PC-3 (cell line): ENCODE results near the gene PPP1R12B. TPM values are rescaled to one million over a fixed set of nuclear protein-coding genes. Genes with fewer than 3 reads are reported as not detected.
"Not testable (repeated sequence)": the region's sequence is repeated elsewhere in the genome, so short reads cannot be mapped to it uniquely, and the experiment has no call there.

Source experiments
- ATAC-seq: fragments of 200-7000 bp; cut with Tn5 transposase; 2 replicates; pipeline ENCODE4 v1.9.1; 2020; ENCODE audit warnings: mild to moderate bottlenecking, moderate library complexity
- BruUV-seq: library from RNA; stranded (reverse); fragments of 400-500 nt; replicated peaks from 2 replicates; lab custom pipeline; 2021; lab: Mats Ljungman, UMichigan
- CTCF ChIA-PET: fragments of 300-600 bp; sonication (Branson Sonifier 250); formaldehyde crosslinking; loops from one replicate; lab custom pipeline; 2022; ENCODE audit warnings: antibody characterized with exemption; lab: Charles Lee
- POLR2A ChIA-PET: fragments of 300-600 bp; sonication (Branson Sonifier 250); formaldehyde crosslinking; loops from one replicate; lab custom pipeline; 2022; ENCODE audit warnings: antibody characterized with exemption; ENCODE audit not compliant: unreplicated experiment; lab: Charles Lee
- DNase-seq: peaks from one replicate; pipeline ENCODE4 v3.0.0-alpha.2; 2015
- H2AFZ ChIP-seq: fragments of 300-600 bp; sonication (generic); 2 replicates; pipeline ENCODE4 v1.6.0; 2016; ENCODE audit warnings: antibody characterized with exemption, low read length
- H3F3A ChIP-seq: fragments of 300-600 bp; sonication (generic); one replicate; pipeline ENCODE4 v1.6.0; 2017; ENCODE audit warnings: antibody characterized with exemption, low read length, control low read depth, mild to moderate bottlenecking; ENCODE audit not compliant: unreplicated experiment
- H3K27ac ChIP-seq: fragments of 300-600 bp; sonication (generic); 2 replicates; pipeline ENCODE4 v1.5.1; 2016; ENCODE audit warnings: mild to moderate bottlenecking, low read length
- H3K27me3 ChIP-seq: fragments of 300-600 bp; sonication (generic); 2 replicates; pipeline ENCODE4 v1.6.1; 2016; ENCODE audit warnings: low read length, mixed read lengths
- H3K36me3 ChIP-seq: fragments of 300-600 bp; sonication (generic); 2 replicates; pipeline ENCODE4 v1.6.1; 2016; ENCODE audit warnings: low read depth, mixed run types, low read length, mixed read lengths
- H3K4me1 ChIP-seq: fragments of 300-600 bp; sonication (generic); 2 replicates; pipeline ENCODE4 v1.5.1; 2016; ENCODE audit warnings: low read length; ENCODE audit not compliant: insufficient read depth
- H3K4me2 ChIP-seq: fragments of 300-600 bp; sonication (generic); 2 replicates; pipeline ENCODE4 v1.6.0; 2016; ENCODE audit warnings: low read length
- H3K4me3 ChIP-seq: fragments of 300-600 bp; sonication (generic); 2 replicates; pipeline ENCODE4 v1.5.1; 2016; ENCODE audit warnings: mild to moderate bottlenecking, low read length, mixed read lengths
- H3K79me2 ChIP-seq: fragments of 300-600 bp; sonication (generic); 2 replicates; pipeline ENCODE4 v1.6.1; 2017; ENCODE audit warnings: low read length, mixed read lengths
- H3K9ac ChIP-seq: fragments of 300-600 bp; sonication (generic); 2 replicates; pipeline ENCODE4 v1.6.0; 2016; ENCODE audit warnings: mild to moderate bottlenecking, low read length
- H3K9me2 ChIP-seq: fragments of 300-600 bp; sonication (generic); replicated peaks from 2 replicates; pipeline ENCODE4 v1.6.1; 2016; ENCODE audit warnings: mixed run types, low read length, mixed read lengths
- H3K9me3 ChIP-seq: fragments of 300-600 bp; sonication (generic); 2 replicates; pipeline ENCODE4 v1.6.1; 2016; ENCODE audit warnings: low read length, mixed read lengths
- H4K20me1 ChIP-seq: fragments of 300-600 bp; sonication (generic); 2 replicates; pipeline ENCODE4 v1.6.1; 2016; ENCODE audit warnings: low read length, mixed read lengths
- EZH2 ChIP-seq: fragments of 300-600 bp; sonication (generic); IDR thresholded peaks from one replicate; pipeline ENCODE4 v1.6.1; 2017; ENCODE audit warnings: antibody characterized with exemption, mild to moderate bottlenecking, low read length; ENCODE audit not compliant: unreplicated experiment
- EZH2phosphoT487 ChIP-seq: fragments of 300-600 bp; sonication (generic); IDR thresholded peaks from 2 replicates; pipeline ENCODE4 v1.6.1; 2018; ENCODE audit warnings: mild to moderate bottlenecking, antibody characterized with exemption, low read length, borderline replicate concordance
- intact Hi-C: fragments of 100-400 bp; cut with micrococcal nuclease; formaldehyde crosslinking; loops from 2 replicates; pipeline ENCODE4 v1.9.0; 2023
- total RNA-seq: library from RNA; depleted of rRNA; stranded (reverse); fragments of >200 nt; gene quantifications from 2 replicates; pipeline ENCODE4 v1.2.3, GENCODE V29; 2014
- TF ChIP-seq, protein P1 (sequence below): fragments of 300-600 bp; sonication (generic); conservative IDR thresholded peaks from 2 replicates; pipeline ENCODE4 v1.5.1; 2017; ENCODE audit warnings: antibody characterized with exemption, low read depth, mild to moderate bottlenecking, low read length

PPP1R12B gene
- total RNA-seq, 1 experiment from 2014 or later = 2.0 TPM

DNA sequence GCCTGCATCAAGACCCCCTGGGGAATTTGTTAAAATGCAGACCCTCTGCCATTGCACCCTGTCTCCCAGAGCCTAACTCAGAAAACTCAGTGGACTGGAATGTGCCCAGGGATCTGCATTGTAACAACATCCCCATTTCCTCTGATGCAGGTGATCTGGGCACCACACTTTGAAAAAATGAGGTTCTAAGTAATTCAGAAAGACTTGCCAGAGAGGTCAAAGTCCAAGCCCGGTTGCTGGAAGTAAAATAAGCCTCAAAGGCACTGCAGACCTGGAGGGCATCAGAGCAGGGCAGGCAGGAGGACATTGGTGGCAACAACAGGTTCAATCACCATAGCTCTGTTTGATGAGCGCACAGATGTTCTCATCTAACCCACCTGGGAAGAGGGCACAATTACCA is 271.0 kb downstream of the PPP1R12B start:
- no peak for DNase-seq
- no peaks in the 10 kb centered on the region for H3K36me3 ChIP-seq
- no peaks in the 10 kb centered on the region for H3F3A ChIP-seq
- H3K4me2 ChIP-seq = no peak overlapping the region
- H3K4me3 ChIP-seq = no peak overlapping the region
- no peaks in the 10 kb centered on the region for H3K27me3 ChIP-seq
- no TSS peak for BruUV-seq
- intact Hi-C loops = no loop called here
- no peak overlapping the region for H3K27ac ChIP-seq
- no peaks in the 10 kb centered on the region for H4K20me1 ChIP-seq
- no peak for TF ChIP-seq EZH2
- TF ChIP-seq, protein P1, sequence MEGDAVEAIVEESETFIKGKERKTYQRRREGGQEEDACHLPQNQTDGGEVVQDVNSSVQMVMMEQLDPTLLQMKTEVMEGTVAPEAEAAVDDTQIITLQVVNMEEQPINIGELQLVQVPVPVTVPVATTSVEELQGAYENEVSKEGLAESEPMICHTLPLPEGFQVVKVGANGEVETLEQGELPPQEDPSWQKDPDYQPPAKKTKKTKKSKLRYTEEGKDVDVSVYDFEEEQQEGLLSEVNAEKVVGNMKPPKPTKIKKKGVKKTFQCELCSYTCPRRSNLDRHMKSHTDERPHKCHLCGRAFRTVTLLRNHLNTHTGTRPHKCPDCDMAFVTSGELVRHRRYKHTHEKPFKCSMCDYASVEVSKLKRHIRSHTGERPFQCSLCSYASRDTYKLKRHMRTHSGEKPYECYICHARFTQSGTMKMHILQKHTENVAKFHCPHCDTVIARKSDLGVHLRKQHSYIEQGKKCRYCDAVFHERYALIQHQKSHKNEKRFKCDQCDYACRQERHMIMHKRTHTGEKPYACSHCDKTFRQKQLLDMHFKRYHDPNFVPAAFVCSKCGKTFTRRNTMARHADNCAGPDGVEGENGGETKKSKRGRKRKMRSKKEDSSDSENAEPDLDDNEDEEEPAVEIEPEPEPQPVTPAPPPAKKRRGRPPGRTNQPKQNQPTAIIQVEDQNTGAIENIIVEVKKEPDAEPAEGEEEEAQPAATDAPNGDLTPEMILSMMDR = no peak
- TF ChIP-seq EZH2phosphoT487 = no peak
- no peaks in the 10 kb centered on the region for H3K9me3 ChIP-seq
- H3K4me1 ChIP-seq = no peaks in the 10 kb centered on the region
- no peak overlapping the region for H2AFZ ChIP-seq
- POLR2A ChIA-PET = no interaction called here
- no peak overlapping the region for H3K9ac ChIP-seq
- H3K9me2 ChIP-seq = no peaks in the 10 kb centered on the region
- H3K79me2 ChIP-seq = no peaks in the 10 kb centered on the region
- CTCF ChIA-PET = no interaction called here
- no peak for ATAC-seq

DNA sequence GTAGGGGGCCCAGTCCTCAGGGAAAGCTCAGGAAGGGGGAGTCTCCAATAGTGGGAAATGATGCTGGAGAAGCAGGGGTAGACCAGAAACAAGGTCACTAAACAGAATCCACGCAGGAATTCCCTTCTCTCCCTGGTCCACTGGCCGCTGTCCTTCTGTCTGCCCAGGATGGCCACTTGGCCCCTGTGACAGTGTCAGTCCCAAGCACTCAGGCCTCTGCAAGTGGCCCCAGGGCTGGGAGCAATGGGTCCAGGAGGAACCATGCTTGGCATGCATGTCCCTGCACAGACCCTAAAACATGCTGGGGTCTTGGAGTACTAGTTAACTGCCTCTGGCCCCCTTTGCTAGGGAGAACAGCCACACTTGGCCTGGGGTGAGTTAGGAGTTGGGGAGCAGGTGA is 271.5 kb downstream of the PPP1R12B start:
- H4K20me1 ChIP-seq, H3K9ac ChIP-seq, POLR2A ChIA-PET, DNase-seq, H3K27ac ChIP-seq, H3K27me3 ChIP-seq, H3K36me3 ChIP-seq, H3K79me2 ChIP-seq, H3K4me1 ChIP-seq, ATAC-seq, intact Hi-C loops, H3K9me2 ChIP-seq, BruUV-seq, H3F3A ChIP-seq, H3K9me3 ChIP-seq, H3K4me2 ChIP-seq, CTCF ChIA-PET, H3K4me3 ChIP-seq, H2AFZ ChIP-seq: not testable (repeated sequence)

DNA sequence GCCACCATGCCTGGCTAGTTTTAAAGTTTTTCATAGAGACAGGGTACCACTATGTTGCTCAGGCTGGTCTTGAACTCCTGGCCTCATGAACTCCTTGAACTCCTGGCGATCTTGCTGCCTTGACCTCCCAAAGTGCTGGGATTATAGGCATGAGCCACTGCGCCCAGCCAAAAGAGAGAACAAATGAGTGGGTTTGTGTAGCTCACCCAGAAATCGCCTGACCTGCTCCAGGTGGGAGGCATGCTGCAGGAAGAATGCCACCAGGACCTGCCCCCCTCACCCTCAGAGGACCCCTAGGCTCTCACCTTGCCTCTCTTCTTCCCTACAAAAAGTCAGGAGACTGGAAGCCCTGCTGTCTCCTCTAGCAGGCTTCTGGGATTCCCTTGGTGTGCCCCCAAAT is 272.9 kb downstream of the PPP1R12B start:
- H3K9ac ChIP-seq = no peak overlapping the region
- intact Hi-C loops = no loop called here
- ATAC-seq (no peak), DNase-seq (no peak)
- H3K36me3 ChIP-seq = no peaks in the 10 kb centered on the region
- no peaks in the 10 kb centered on the region for H4K20me1 ChIP-seq
- H3F3A ChIP-seq = no peaks in the 10 kb centered on the region
- TF ChIP-seq, protein P1 = no peak
- TF ChIP-seq EZH2 = no peak
- TF ChIP-seq EZH2phosphoT487 = no peak
- no peaks in the 10 kb centered on the region for H3K79me2 ChIP-seq
- H3K27ac ChIP-seq = no peak overlapping the region
- no peak overlapping the region for H3K4me3 ChIP-seq
- H3K4me2 ChIP-seq = no peak overlapping the region
- H3K27me3 ChIP-seq = no peaks in the 10 kb centered on the region
- H3K9me2 ChIP-seq = no peaks in the 10 kb centered on the region
- CTCF ChIA-PET = no interaction called here
- no peak overlapping the region for H2AFZ ChIP-seq
- POLR2A ChIA-PET = no interaction called here
- no TSS peak for BruUV-seq
- H3K4me1 ChIP-seq = no peaks in the 10 kb centered on the region
- no peaks in the 10 kb centered on the region for H3K9me3 ChIP-seq
